Upper lobe of left lung (tissue), 6 donors: Measurements from ENCODE around the gene MCTP2. TPM values are rescaled to one million over a fixed set of nuclear protein-coding genes. Genes with fewer than 3 reads are reported as not detected.

Experiments used
- ATAC-seq, 2 donors: fragments of 200-7000 bp; cut with Tn5 transposase; one replicate each; pipeline ENCODE4 v1.9.1; 2022; ENCODE audit warnings: mild to moderate bottlenecking in 2 of 2, moderate library complexity in 2 of 2; ENCODE audit not compliant: low FRiP score in 2 of 2
- DNase-seq, 2 donors: peaks; one replicate each; pipeline ENCODE4 v3.0.0-alpha.2; 2019 to 2020
- H3K27ac ChIP-seq, 4 donors: fragments of 200-600 bp; sonication (generic); one replicate each; pipeline ENCODE4 v1.5.1; 2016 to 2019
- H3K27me3 ChIP-seq, 4 donors: fragments of 200-600 bp; sonication (generic); one replicate each; pipeline ENCODE4 v1.5.1; 2017 to 2019
- H3K36me3 ChIP-seq, 4 donors: fragments of 200-600 bp; sonication (generic); one replicate each; pipeline ENCODE4 v1.5.1; 2016 to 2019
- H3K4me1 ChIP-seq, 4 donors: fragments of 200-600 bp; sonication (generic); one replicate each; pipeline ENCODE4 v1.5.1; 2018 to 2019
- H3K4me3 ChIP-seq, 4 donors: fragments of 200-600 bp; sonication (generic); one replicate each; pipeline ENCODE4 v1.5.1; 2017 to 2019; ENCODE audit warnings: mild to moderate bottlenecking in 2 of 4, moderate library complexity in 1 of 4
- H3K9me3 ChIP-seq, 4 donors: fragments of 200-600 bp; sonication (generic); one replicate each; pipeline ENCODE4 v1.5.1; 2018 to 2019
- EP300 ChIP-seq, 4 donors: sonication (generic); formaldehyde crosslinking; IDR thresholded peaks; one replicate each; pipeline ENCODE4 v1.5.1; 2017; ENCODE audit warnings: antibody characterized with exemption in 4 of 4, control low read depth in 2 of 4
- POLR2A ChIP-seq, 4 donors: fragments of 450-650 bp; IDR thresholded peaks; one replicate each; pipeline ENCODE4 v1.5.1; 2016 to 2017; ENCODE audit warnings: antibody characterized with exemption in 4 of 4, mild to moderate bottlenecking in 2 of 4
- POLR2AphosphoS5 ChIP-seq, 2 donors: sonication (generic); formaldehyde crosslinking; IDR thresholded peaks; one replicate each; pipeline ENCODE4 v1.5.1; 2017; ENCODE audit warnings: antibody characterized with exemption in 2 of 2
- WGBS, 2 donors: methylation state at CpG; one replicate each; pipeline ENCODE4 v1.1.5; 2017 to 2018; 5-methylcytosine and 5-hydroxymethylcytosine counted together
- total RNA-seq, 6 donors: library from RNA; depleted of rRNA in 4 of 6; stranded (reverse); fragments of >200 nt in 4 of 6; gene quantifications; one replicate each; pipeline versions ENCODE4 v1.1.0 to v1.2.1, GENCODE V29; 2016 to 2021
- TF ChIP-seq, protein P1 (sequence below), 6 experiments: fragments of 450-650 bp in 4 of 6; fragments of 200-600 bp in 2 of 6; sonication (generic) in 2 of 6; IDR thresholded peaks; one replicate each; pipeline ENCODE4 v1.5.1; 2016 to 2019; ENCODE audit warnings: antibody characterized with exemption in 6 of 6
- donor health status: DM: no; HTN: no; CAD: no; lungs with moderate emphysema.
- donor health status: DM: no; HTN: yes; CAD: no; lungs with severe emphysema.

Gene MCTP2
- total RNA-seq, 6 donors from 2014 or later: 33.4 to 64.8 (median 48.5) TPM

DNA sequence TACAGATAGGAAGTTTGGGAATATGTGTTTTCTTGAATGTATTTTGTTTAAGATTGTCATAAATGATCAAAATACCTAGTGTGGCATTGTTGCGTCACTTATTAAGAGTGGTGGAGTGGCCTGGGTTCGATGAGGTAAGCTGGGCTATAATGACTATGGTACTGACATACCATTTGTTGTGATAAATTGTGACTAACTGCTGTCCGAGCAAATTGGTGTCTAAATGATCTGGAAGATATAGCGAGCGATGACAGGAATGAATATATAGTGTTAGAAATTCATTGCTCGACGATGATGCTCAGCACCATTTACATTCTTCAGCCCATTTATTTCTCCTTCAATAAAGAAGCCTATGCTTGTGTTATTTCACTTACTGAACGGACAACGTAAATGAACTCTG is 123.3 kb downstream of the MCTP2 start:
- Histone ChIP-seq H3K4me1 (no peaks in the 10 kb centered on the region), H3K9me3 (no peaks in the 10 kb centered on the region), H3K27ac (peak overlapping the region in 2 of 4 donors; percentile 34 to 35), H3K4me3 (no peak overlapping the region), H3K36me3 (peaks cover 0 to 2% (median under 1%) of the 10 kb centered on the region in 4 donors), H3K27me3 (no peaks in the 10 kb centered on the region)
- 91% methylated on average over 9 of the region's 9 CpGs for WGBS, 2 donors
- TF ChIP-seq, protein P1, sequence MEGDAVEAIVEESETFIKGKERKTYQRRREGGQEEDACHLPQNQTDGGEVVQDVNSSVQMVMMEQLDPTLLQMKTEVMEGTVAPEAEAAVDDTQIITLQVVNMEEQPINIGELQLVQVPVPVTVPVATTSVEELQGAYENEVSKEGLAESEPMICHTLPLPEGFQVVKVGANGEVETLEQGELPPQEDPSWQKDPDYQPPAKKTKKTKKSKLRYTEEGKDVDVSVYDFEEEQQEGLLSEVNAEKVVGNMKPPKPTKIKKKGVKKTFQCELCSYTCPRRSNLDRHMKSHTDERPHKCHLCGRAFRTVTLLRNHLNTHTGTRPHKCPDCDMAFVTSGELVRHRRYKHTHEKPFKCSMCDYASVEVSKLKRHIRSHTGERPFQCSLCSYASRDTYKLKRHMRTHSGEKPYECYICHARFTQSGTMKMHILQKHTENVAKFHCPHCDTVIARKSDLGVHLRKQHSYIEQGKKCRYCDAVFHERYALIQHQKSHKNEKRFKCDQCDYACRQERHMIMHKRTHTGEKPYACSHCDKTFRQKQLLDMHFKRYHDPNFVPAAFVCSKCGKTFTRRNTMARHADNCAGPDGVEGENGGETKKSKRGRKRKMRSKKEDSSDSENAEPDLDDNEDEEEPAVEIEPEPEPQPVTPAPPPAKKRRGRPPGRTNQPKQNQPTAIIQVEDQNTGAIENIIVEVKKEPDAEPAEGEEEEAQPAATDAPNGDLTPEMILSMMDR (IDR thresholded peaks at IDR 0.05): no peak
- TF ChIP-seq POLR2AphosphoS5 (IDR thresholded peaks at IDR 0.05) (no peak), EP300 (IDR thresholded peaks at IDR 0.05) (no peak), POLR2A (IDR thresholded peaks at IDR 0.05) (no peak)
- DNase-seq (no peak), ATAC-seq (no peak)

- WGBS, 2 donors: 89 to 94% methylated on average over 3 of the region's 3 CpGs
- Histone ChIP-seq H3K4me3 (peak overlapping the region in 1 of 4 donors; percentile 4), H3K27ac (peak overlapping the region in 2 of 4 donors; percentile 32 to 36), H3K27me3 (no peaks in the 10 kb centered on the region), H3K9me3 (no peaks in the 10 kb centered on the region), H3K4me1 (no peaks in the 10 kb centered on the region), H3K36me3 (peaks cover 0 to 7% (median 3%) of the 10 kb centered on the region in 4 donors)
- no peak for TF ChIP-seq POLR2AphosphoS5 (IDR thresholded peaks at IDR 0.05)
- no peak for TF ChIP-seq POLR2A (IDR thresholded peaks at IDR 0.05)
- DNase-seq (no peak), ATAC-seq (no peak)
These were observed 128.4 kb downstream of the MCTP2 start for GRCh38 chr15:94359716-94360115.

- Histone ChIP-seq H3K27me3 (no peaks in the 10 kb centered on the region), H3K4me1 (no peaks in the 10 kb centered on the region), H3K36me3 (peaks cover 0 to 7% (median 3%) of the 10 kb centered on the region in 4 donors), H3K4me3 (peak overlapping the region in 1 of 4 donors; percentile 4), H3K9me3 (no peaks in the 10 kb centered on the region), H3K27ac (peak overlapping the region in 2 of 4 donors; percentile 7 to 36)
- WGBS, 2 donors: 59 to 63% methylated on average over 7 of the region's 7 CpGs
- TF ChIP-seq EP300 (IDR thresholded peaks at IDR 0.05): no peak
- no peak for TF ChIP-seq POLR2A (IDR thresholded peaks at IDR 0.05)
- no peak for TF ChIP-seq POLR2AphosphoS5 (IDR thresholded peaks at IDR 0.05)
- TF ChIP-seq, protein P1 (IDR thresholded peaks at IDR 0.05): no peak
- no peak for DNase-seq
- ATAC-seq: peak in 1 of 2 donors; percentile 63
These were observed 128.9 kb downstream of the MCTP2 start for GRCh38 chr15:94360251-94360685.

DNA sequence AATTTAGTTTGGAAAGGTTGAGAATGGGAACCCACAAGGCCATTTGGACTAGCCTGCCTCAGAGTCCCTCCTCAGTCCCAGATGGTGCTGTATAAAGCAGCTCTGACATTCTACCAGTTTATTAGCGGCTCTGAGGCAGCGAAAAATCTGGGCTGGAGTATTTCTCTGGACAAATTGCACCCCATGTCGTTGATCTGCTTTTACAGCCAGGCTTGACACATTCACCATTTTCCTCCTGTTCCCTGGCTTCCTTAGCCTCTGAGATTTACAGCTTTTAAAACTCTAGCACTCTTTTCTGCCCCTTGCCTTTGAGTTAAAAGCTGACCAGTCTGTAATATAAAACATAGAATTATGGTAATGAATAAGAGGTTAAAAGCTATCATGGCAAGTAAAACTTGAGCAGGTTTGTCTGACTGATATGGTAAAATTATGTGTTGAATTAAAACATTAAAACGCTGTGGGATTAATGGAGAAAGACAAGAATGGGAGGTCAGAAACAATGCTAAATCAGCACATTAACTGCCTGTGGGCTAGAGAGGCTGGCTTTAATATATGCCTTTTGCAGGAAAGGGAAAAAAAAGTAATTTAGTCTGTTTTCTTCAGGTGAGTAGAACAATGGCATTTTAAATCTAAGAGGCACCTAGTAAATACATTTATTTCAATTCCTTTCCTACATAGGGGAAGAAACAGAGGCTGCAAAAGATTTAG is 131.2 kb downstream of the MCTP2 start:
- ATAC-seq (no peak), DNase-seq (no peak)
- Histone ChIP-seq H3K36me3 (peaks cover 0 to 11% (median 3%) of the 10 kb centered on the region in 4 donors), H3K4me3 (no peak overlapping the region), H3K9me3 (no peaks in the 10 kb centered on the region), H3K4me1 (no peaks in the 10 kb centered on the region), H3K27ac (peak overlapping the region in 2 of 4 donors; percentile 32 to 41), H3K27me3 (no peaks in the 10 kb centered on the region)
- WGBS, 2 donors: 80 to 87% methylated on average over 4 of the region's 4 CpGs
- TF ChIP-seq, protein P1 (IDR thresholded peaks at IDR 0.05): no peak
- TF ChIP-seq POLR2AphosphoS5 (IDR thresholded peaks at IDR 0.05) (no peak), EP300 (IDR thresholded peaks at IDR 0.05) (no peak), POLR2A (IDR thresholded peaks at IDR 0.05) (no peak)

DNA sequence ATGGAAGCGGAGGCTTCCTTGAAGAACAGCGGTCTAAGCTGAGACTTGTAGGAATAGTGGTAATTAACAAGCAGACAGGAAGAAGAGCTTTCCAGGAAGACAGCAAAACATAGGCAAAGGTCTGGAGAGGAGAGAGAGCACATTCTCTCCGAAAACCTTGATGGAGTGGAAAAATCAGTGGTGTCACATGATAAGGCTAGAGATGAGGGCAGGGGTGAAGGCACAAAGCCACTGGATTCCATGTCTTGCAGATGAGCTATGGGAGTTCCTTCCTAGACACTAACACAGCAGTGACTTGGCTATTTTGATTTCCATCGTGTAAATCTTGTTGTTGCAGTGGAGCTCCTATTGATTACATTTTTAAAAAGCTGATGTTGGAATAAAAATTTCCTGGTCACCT is 132.0 kb downstream of the MCTP2 start:
- Histone ChIP-seq H3K36me3 (peaks cover 0 to 11% (median 3%) of the 10 kb centered on the region in 4 donors), H3K27ac (peak overlapping the region in 1 of 4 donors; percentile 0), H3K27me3 (no peaks in the 10 kb centered on the region), H3K4me3 (no peak overlapping the region), H3K9me3 (no peaks in the 10 kb centered on the region), H3K4me1 (no peaks in the 10 kb centered on the region)
- TF ChIP-seq, protein P1 (IDR thresholded peaks at IDR 0.05): no peak
- TF ChIP-seq EP300 (IDR thresholded peaks at IDR 0.05) (no peak), POLR2A (IDR thresholded peaks at IDR 0.05) (no peak), POLR2AphosphoS5 (IDR thresholded peaks at IDR 0.05) (no peak)
- 83 to 86% methylated on average over 4 of the region's 4 CpGs for WGBS, 2 donors
- no peak for ATAC-seq
- DNase-seq: no peak
